CD4-positive, alpha-beta T cell (primary cell): ENCODE results near the gene CDH5. TPM values are rescaled to one million over a fixed set of nuclear protein-coding genes. Genes with fewer than 3 reads are reported as not detected.

ENCODE experiments used
- ATAC-seq: fragments of 200-7000 bp; cut with Tn5 transposase; one replicate; pipeline ENCODE4 v1.10.0; 2022; ENCODE audit warnings: mild to moderate bottlenecking; ENCODE audit not compliant: poor library complexity
- CTCF ChIA-PET: fragments of 350-600 bp; sonication (Branson Sonifier 250); formaldehyde crosslinking; loops from one replicate; lab custom pipeline; 2021; ENCODE audit warnings: antibody characterized with exemption, inconsistent platforms; lab: Charles Lee
- POLR2A ChIA-PET: fragments of 350-600 bp; sonication (Branson Sonifier 250); formaldehyde crosslinking; loops from one replicate; lab custom pipeline; 2021; ENCODE audit warnings: antibody characterized with exemption, inconsistent platforms; lab: Charles Lee
- DNase-seq, 14 experiments: peaks; one replicate each; pipeline ENCODE4 v3.0.0-alpha.2; 2013 to 2020; ENCODE audit warnings: mixed read lengths in 2 of 14
- H3K27ac ChIP-seq, 2 donors: one replicate each; pipeline versions ENCODE4 v1.5.1 to v1.7.0; 2013; ENCODE audit warnings: low read length in 2 of 2, low read depth in 1 of 2, mild to moderate bottlenecking in 1 of 2
- H3K27me3 ChIP-seq, 2 experiments: 1 replicate in 1 of 2; 2 replicates in 1 of 2; pipeline versions ENCODE4 v1.6.1 to v1.7.0; 2013; ENCODE audit warnings: low read length in 2 of 2, control low read depth in 1 of 2, mild to moderate bottlenecking in 1 of 2, moderate library complexity in 1 of 2; ENCODE audit not compliant: insufficient read depth in 2 of 2, control insufficient read depth in 1 of 2
- H3K36me3 ChIP-seq: one replicate; pipeline ENCODE4 v1.6.1; 2013; ENCODE audit warnings: low read length, control low read depth; ENCODE audit not compliant: insufficient read depth
- H3K4me1 ChIP-seq: one replicate; pipeline ENCODE4 v1.6.1; 2013; ENCODE audit warnings: low read length, control low read depth; ENCODE audit not compliant: insufficient read depth
- H3K4me3 ChIP-seq: one replicate; pipeline ENCODE4 v1.5.1; 2013; ENCODE audit warnings: mild to moderate bottlenecking, low read length, moderate library complexity
- H3K9me3 ChIP-seq, 2 experiments: 1 replicate in 1 of 2; 2 replicates in 1 of 2; pipeline versions ENCODE4 v1.6.1 to v1.7.0; 2013; ENCODE audit warnings: low read length in 2 of 2, mild to moderate bottlenecking in 2 of 2, control low read depth in 1 of 2, moderate library complexity in 1 of 2; ENCODE audit not compliant: control insufficient read depth in 1 of 2, insufficient read depth in 1 of 2
- H3K27ac Mint-ChIP-seq: one replicate; pipeline ENCODE4 v1.8.0; 2020; ENCODE audit warnings: mixed read lengths
- H3K27me3 Mint-ChIP-seq: one replicate; pipeline ENCODE4 v1.8.0; 2021; ENCODE audit warnings: mixed read lengths
- H3K36me3 Mint-ChIP-seq: one replicate; pipeline ENCODE4 v1.8.0; 2021; ENCODE audit warnings: low read depth, mixed read lengths
- H3K4me1 Mint-ChIP-seq: one replicate; pipeline ENCODE4 v1.8.0; 2021; ENCODE audit warnings: low read depth, mixed read lengths
- H3K4me3 Mint-ChIP-seq: one replicate; pipeline ENCODE4 v1.8.0; 2020; ENCODE audit warnings: mild to moderate bottlenecking, mixed read lengths
- H3K9me3 Mint-ChIP-seq: one replicate; pipeline ENCODE4 v1.8.0; 2020; ENCODE audit warnings: mixed read lengths
- CTCF ChIP-seq: fragments of 200-600 bp; IDR thresholded peaks from one replicate; pipeline ENCODE4 v1.8.0; 2022; ENCODE audit warnings: antibody characterized with exemption, mild to moderate bottlenecking
- intact Hi-C, 2 experiments: fragments of 100-400 bp; cut with DNase I in 1 of 2; cut with micrococcal nuclease in 1 of 2; formaldehyde crosslinking; loops; one replicate each; pipeline versions ENCODE4 v1.15.1 to v1.9.0; 2023 to 2025; cut with DNase I, micrococcal nuclease
- total RNA-seq, 174 experiments: library from RNA in 2 of 174; stranded (reverse) in 2 of 174; gene quantifications; one replicate each; pipeline ENCODE4 v1.2.3 and lab custom pipeline; 2021 to 2026

Gene CDH5
- total RNA-seq, 2 experiments from 2014 or later = not detected

- H3K36me3 Mint-ChIP-seq = no peaks in the 10 kb centered on the region
- H3K9me3 Mint-ChIP-seq = no peaks in the 10 kb centered on the region
- intact Hi-C loops = no loop called here
- no peaks in the 10 kb centered on the region for H3K4me1 Mint-ChIP-seq
- no peaks in the 10 kb centered on the region for H3K4me1 ChIP-seq
- no peaks in the 10 kb centered on the region for H3K36me3 ChIP-seq
- peaks cover 19% of the 10 kb centered on the region for H3K27me3 Mint-ChIP-seq
- ATAC-seq (no peak), DNase-seq (no peak)
- H3K9me3 ChIP-seq = no peaks in the 10 kb centered on the region
- H3K27me3 ChIP-seq = peaks cover 5 to 8% of the 10 kb centered on the region in 2 experiments
- POLR2A ChIA-PET = no interaction called here
- CTCF ChIA-PET = no interaction called here
- H3K27ac Mint-ChIP-seq = no peak overlapping the region
- H3K27ac ChIP-seq = no peak overlapping the region
- no peak overlapping the region for H3K4me3 ChIP-seq
- H3K4me3 Mint-ChIP-seq = no peak overlapping the region
- no peak for TF ChIP-seq CTCF
Observed at GRCh38 chr16:66322174-66322573, 44.3 kb upstream of the CDH5 start.

GRCh38 chr16:66324815-66325515, 41.5 kb upstream of the CDH5 start:
- DNase-seq (no peak), ATAC-seq (no peak)
- Histone ChIP-seq H3K27ac (no peak overlapping the region), H3K27me3 (peaks cover 5 to 7% of the 10 kb centered on the region in 2 experiments), H3K4me3 (no peak overlapping the region), H3K36me3 (no peaks in the 10 kb centered on the region), H3K4me1 (no peaks in the 10 kb centered on the region), H3K9me3 (no peaks in the 10 kb centered on the region)
- no peak overlapping the region for H3K4me3 Mint-ChIP-seq
- H3K27ac Mint-ChIP-seq = no peak overlapping the region
- no peaks in the 10 kb centered on the region for H3K4me1 Mint-ChIP-seq
- peaks cover 15% of the 10 kb centered on the region for H3K27me3 Mint-ChIP-seq
- TF ChIP-seq CTCF = no peak
- no peaks in the 10 kb centered on the region for H3K9me3 Mint-ChIP-seq
- H3K36me3 Mint-ChIP-seq = no peaks in the 10 kb centered on the region
- CTCF ChIA-PET = no interaction called here
- POLR2A ChIA-PET = no interaction called here
- intact Hi-C loops = no loop called here

- H3K27me3 Mint-ChIP-seq = peaks cover 10% of the 10 kb centered on the region
- H3K27me3 ChIP-seq = peaks cover 5 to 7% of the 10 kb centered on the region in 2 experiments
- intact Hi-C loops = no loop called here
- H3K4me1 Mint-ChIP-seq = no peaks in the 10 kb centered on the region
- no peak overlapping the region for H3K27ac ChIP-seq
- H3K9me3 ChIP-seq = no peaks in the 10 kb centered on the region
- no peak for ATAC-seq
- no peaks in the 10 kb centered on the region for H3K36me3 Mint-ChIP-seq
- H3K36me3 ChIP-seq = no peaks in the 10 kb centered on the region
- H3K4me3 ChIP-seq = no peak overlapping the region
- no peak overlapping the region for H3K27ac Mint-ChIP-seq
- H3K4me3 Mint-ChIP-seq = no peak overlapping the region
- TF ChIP-seq CTCF = no peak
- H3K4me1 ChIP-seq = no peaks in the 10 kb centered on the region
- DNase-seq = no peak
- CTCF ChIA-PET = no interaction called here
- H3K9me3 Mint-ChIP-seq = no peaks in the 10 kb centered on the region
- POLR2A ChIA-PET = no interaction called here
Observed at GRCh38 chr16:66325717-66326376, 40.6 kb upstream of the CDH5 start.
